22Rv1 (cell line): ENCODE measurements around the gene SEPTIN12.

Experiments used
- H3K27ac ChIP-seq: fragments of 450-650 bp; 2 replicates; pipeline ENCODE4 v1.5.1; 2017
- ZFX ChIP-seq: fragments of 450-650 bp; IDR thresholded peaks from 2 replicates; pipeline ENCODE4 v1.6.1; 2017; ENCODE audit warnings: antibody characterized with exemption, borderline replicate concordance
- TF ChIP-seq, protein P1 (sequence below): fragments of 450-650 bp; IDR thresholded peaks from 2 replicates; pipeline ENCODE4 v1.5.1; 2017; ENCODE audit warnings: mild to moderate bottlenecking

SEPTIN12 gene

DNA sequence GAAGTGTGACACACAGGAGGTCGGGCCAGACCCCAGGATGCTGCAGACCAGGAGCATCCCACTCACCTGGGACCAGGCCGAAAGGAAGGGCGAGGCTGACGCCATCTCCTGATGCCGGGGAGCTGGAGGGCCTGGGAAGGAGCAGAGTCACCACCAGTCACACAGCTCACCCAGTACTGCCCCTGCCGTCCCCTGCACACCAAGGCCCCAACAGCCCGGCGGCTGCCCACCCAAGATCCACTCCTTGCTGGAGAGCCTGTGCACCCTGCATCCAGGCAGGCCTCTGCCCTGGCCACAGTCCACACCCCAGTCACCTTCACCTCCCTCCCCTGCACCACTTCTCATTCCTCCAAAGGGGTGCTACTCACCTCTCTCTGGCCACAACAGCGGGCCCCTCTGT lies 25.9 kb downstream of the SEPTIN12 start:
- TF ChIP-seq ZFX, result no peak
- TF ChIP-seq, protein P1, sequence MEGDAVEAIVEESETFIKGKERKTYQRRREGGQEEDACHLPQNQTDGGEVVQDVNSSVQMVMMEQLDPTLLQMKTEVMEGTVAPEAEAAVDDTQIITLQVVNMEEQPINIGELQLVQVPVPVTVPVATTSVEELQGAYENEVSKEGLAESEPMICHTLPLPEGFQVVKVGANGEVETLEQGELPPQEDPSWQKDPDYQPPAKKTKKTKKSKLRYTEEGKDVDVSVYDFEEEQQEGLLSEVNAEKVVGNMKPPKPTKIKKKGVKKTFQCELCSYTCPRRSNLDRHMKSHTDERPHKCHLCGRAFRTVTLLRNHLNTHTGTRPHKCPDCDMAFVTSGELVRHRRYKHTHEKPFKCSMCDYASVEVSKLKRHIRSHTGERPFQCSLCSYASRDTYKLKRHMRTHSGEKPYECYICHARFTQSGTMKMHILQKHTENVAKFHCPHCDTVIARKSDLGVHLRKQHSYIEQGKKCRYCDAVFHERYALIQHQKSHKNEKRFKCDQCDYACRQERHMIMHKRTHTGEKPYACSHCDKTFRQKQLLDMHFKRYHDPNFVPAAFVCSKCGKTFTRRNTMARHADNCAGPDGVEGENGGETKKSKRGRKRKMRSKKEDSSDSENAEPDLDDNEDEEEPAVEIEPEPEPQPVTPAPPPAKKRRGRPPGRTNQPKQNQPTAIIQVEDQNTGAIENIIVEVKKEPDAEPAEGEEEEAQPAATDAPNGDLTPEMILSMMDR, result no peak
- H3K27ac ChIP-seq, result no peak overlapping the region

- no peak overlapping the region for H3K27ac ChIP-seq
- TF ChIP-seq, protein P1, result no peak
- TF ChIP-seq ZFX, result no peak
Observed at GRCh38 chr16:4760221-4760910, 27.8 kb downstream of the SEPTIN12 start.

DNA sequence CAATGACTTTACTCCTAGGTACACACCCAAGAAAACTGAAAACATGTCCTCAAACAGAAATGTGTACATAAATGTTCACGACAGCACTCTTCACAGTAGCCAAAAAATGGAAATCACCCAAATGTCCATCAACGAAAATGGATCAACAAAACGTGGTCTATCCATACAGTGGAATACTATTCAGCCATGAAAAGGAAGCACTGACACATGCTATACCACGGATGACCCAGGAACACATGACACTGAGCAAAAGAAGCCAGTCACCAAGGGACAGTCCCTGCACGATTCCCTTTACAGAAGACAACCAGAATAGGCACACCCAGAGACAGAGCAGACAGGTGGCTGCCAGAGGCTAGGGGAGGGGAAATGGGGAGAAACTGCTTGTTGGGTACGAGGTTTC lies 32.5 kb downstream of the SEPTIN12 start:
- no peak for TF ChIP-seq ZFX
- H3K27ac ChIP-seq, result no peak overlapping the region

- H3K27ac ChIP-seq, result no peak overlapping the region
- TF ChIP-seq, protein P1, result no peak
- TF ChIP-seq ZFX, result no peak
Observed at GRCh38 chr16:4754865-4755264, 33.3 kb downstream of the SEPTIN12 start.

DNA sequence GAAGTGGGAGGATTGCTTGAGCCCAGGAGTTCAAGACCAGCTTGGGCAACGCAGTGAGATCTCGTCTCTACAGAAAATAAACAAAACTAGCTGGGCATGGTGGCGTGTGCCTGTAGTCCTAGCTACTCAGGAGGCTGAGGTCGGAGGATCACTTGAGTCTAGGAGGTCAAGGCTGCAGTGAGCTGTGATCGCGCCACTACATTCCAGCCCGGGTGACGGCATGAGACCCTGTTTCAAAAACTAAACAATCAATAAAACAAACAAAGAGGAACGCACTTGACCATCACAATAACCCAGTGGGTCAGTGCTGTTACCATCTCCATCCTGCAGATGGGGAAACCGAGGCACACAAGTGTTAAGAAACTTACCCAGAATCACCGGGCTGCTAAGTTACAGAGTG lies 34.9 kb downstream of the SEPTIN12 start:
- no peak overlapping the region for H3K27ac ChIP-seq
- no peak for TF ChIP-seq ZFX

- TF ChIP-seq, protein P1, result no peak
- TF ChIP-seq ZFX, result no peak
- no peak overlapping the region for H3K27ac ChIP-seq
Observed at GRCh38 chr16:4752351-4753100, 35.6 kb downstream of the SEPTIN12 start.

- no peak overlapping the region for H3K27ac ChIP-seq
- no peak for TF ChIP-seq ZFX
- TF ChIP-seq, protein P1, result no peak
Observed at GRCh38 chr16:4750896-4751295, 37.2 kb downstream of the SEPTIN12 start.

DNA sequence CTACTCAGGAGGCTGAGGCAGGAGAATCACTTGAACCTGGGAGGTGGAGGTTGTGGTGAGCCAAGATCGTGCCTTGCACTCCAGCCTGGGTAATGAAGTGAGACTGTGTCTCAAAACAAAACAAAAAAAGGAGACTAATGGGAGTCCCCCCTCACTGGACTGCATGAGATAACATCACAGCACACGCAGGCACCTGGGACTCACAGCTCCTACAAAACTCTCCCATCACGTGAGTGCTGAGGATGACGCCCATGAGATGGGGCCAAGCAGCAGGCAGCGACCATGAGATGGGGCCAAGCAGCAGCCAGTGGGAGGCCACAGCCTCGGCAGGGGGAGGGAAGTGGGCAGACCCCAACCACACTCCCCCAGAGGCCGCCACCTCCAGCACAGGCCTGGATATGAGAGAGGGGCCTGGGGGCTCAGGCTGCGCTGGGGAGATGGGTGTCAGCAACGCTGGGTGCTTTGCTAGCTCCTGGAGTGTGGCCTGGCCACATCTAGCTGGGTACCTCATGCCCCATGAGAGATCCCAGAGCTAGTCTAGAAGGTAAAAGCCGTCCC lies 38.4 kb downstream of the SEPTIN12 start:
- H3K27ac ChIP-seq, result no peak overlapping the region
- no peak for TF ChIP-seq ZFX
- TF ChIP-seq, protein P1, result no peak
